ENCODE data around the gene ZNF365.

The ZNF365 gene

DNA sequence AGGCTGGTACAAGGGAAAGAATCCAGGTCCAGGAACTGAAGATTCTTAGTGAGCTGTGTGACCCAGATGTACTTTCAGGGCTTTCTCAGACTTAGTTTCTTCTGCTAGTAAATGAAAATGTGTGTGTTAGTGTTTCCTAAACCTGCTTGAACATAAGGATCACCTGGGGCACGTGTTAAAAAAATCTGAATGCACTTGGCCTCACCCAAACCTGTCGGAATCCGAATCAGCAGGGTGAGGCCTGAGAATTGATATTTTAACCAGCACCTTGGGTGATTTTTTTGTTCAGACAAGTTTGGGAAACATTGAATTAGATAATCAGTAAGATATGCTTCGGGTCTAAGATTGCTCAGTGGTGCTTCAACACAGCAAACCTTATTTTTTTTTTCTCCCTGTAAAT is 59.7 kb downstream of the ZNF365 start:
- TF ChIP-seq EZH2 (IDR thresholded peaks at IDR 0.05; ENCODE audit: borderline replicate concordance, low read depth, low read length, severe bottlenecking): no peak
- TF ChIP-seq, protein P1, sequence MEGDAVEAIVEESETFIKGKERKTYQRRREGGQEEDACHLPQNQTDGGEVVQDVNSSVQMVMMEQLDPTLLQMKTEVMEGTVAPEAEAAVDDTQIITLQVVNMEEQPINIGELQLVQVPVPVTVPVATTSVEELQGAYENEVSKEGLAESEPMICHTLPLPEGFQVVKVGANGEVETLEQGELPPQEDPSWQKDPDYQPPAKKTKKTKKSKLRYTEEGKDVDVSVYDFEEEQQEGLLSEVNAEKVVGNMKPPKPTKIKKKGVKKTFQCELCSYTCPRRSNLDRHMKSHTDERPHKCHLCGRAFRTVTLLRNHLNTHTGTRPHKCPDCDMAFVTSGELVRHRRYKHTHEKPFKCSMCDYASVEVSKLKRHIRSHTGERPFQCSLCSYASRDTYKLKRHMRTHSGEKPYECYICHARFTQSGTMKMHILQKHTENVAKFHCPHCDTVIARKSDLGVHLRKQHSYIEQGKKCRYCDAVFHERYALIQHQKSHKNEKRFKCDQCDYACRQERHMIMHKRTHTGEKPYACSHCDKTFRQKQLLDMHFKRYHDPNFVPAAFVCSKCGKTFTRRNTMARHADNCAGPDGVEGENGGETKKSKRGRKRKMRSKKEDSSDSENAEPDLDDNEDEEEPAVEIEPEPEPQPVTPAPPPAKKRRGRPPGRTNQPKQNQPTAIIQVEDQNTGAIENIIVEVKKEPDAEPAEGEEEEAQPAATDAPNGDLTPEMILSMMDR (IDR thresholded peaks at IDR 0.05; ENCODE audit: borderline replicate concordance, extremely low read depth, low read length, poor library complexity, severe bottlenecking): no peak
- H3K36me3 ChIP-seq (ENCODE audit: insufficient read depth, low read length): no peaks in the 10 kb centered on the region
- no peak overlapping the region for H3K4me2 ChIP-seq (ENCODE audit: insufficient read depth, low read length)
- H2AFZ ChIP-seq (ENCODE audit: low read depth, low read length): no peak overlapping the region
- ATAC-seq (ENCODE audit: insufficient read depth, low read depth) (no peak), DNase-seq (no peak)
- H3K27me3 ChIP-seq (ENCODE audit: insufficient read depth, low read length, poor library complexity): no peaks in the 10 kb centered on the region
- H3K4me1 ChIP-seq (ENCODE audit: insufficient read depth, low read length): no peaks in the 10 kb centered on the region
- no peaks in the 10 kb centered on the region for H3K79me2 ChIP-seq (ENCODE audit: insufficient read depth, low read length)
- no peaks in the 10 kb centered on the region for H4K20me1 ChIP-seq (ENCODE audit: insufficient read depth, low read length)
- no peaks in the 10 kb centered on the region for H3K9me3 ChIP-seq (ENCODE audit: insufficient read depth, low read length, severe bottlenecking)
- H3K9ac ChIP-seq (ENCODE audit: low read depth, low read length): no peak overlapping the region
- H3K27ac ChIP-seq (ENCODE audit: low read length): no peak overlapping the region
- no peak overlapping the region for H3K4me3 ChIP-seq (ENCODE audit: low read depth in 1 of 2, low read length in 2 of 2)

DNA sequence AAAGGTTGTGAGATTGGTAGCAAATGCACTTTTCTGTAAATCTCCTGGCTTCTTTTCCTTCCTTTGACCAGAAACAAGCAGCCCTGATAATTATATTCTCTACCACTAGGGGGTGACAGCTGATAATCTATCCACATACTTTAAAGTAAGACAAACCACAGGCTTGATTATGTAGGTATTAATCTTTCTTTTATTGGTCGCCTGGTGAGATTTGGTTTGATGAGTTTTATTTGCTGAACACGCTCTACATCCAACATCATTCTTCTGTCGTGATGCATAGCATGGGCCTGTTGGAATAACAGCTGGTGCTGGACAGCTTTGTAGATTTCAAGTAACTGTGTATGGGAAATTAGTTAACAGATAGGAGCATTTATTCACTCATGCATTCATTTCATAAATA is 63.5 kb downstream of the ZNF365 start:
- Histone ChIP-seq H3K27me3 (ENCODE audit: insufficient read depth, low read length, poor library complexity) (no peaks in the 10 kb centered on the region), H4K20me1 (ENCODE audit: insufficient read depth, low read length) (no peaks in the 10 kb centered on the region), H3K36me3 (ENCODE audit: insufficient read depth, low read length) (no peaks in the 10 kb centered on the region), H3K79me2 (ENCODE audit: insufficient read depth, low read length) (no peaks in the 10 kb centered on the region), H3K4me3 (ENCODE audit: low read depth in 1 of 2, low read length in 2 of 2) (no peak overlapping the region), H3K4me2 (ENCODE audit: insufficient read depth, low read length) (no peak overlapping the region), H3K27ac (ENCODE audit: low read length) (no peak overlapping the region), H2AFZ (ENCODE audit: low read depth, low read length) (no peak overlapping the region), H3K4me1 (ENCODE audit: insufficient read depth, low read length) (no peaks in the 10 kb centered on the region), H3K9ac (ENCODE audit: low read depth, low read length) (no peak overlapping the region), H3K9me3 (ENCODE audit: insufficient read depth, low read length, severe bottlenecking) (no peaks in the 10 kb centered on the region)
- peak; percentile 77 for ATAC-seq (ENCODE audit: insufficient read depth, low read depth)
- no peak for TF ChIP-seq EZH2 (IDR thresholded peaks at IDR 0.05; ENCODE audit: borderline replicate concordance, low read depth, low read length, severe bottlenecking)
- TF ChIP-seq, protein P1 (IDR thresholded peaks at IDR 0.05; ENCODE audit: borderline replicate concordance, extremely low read depth, low read length, poor library complexity, severe bottlenecking): peak; percentile 83
- peak; percentile 14 for DNase-seq

DNA sequence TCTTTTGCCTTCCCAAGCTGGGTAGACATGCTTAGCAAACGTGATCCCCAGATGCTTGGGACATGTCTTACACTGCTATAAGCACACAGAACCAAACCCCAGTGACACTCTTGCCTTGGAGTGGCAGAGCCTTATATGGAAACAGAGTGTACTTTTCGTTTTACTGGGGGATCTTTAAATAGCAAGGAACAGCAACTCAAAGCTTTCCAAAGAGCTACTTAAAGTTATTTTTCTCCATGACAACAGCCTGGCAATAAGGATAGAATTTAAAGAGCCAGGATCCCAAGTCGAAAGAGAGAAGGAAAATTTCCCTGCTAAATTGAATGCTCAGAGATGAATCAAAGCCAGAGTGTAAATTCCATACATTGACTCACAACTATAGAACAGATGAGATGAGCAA is 67.8 kb downstream of the ZNF365 start:
- no peaks in the 10 kb centered on the region for H3K36me3 ChIP-seq (ENCODE audit: insufficient read depth, low read length)
- no peaks in the 10 kb centered on the region for H3K4me1 ChIP-seq (ENCODE audit: insufficient read depth, low read length)
- DNase-seq (no peak), ATAC-seq (ENCODE audit: insufficient read depth, low read depth) (no peak)
- no peak overlapping the region for H3K4me3 ChIP-seq (ENCODE audit: low read depth in 1 of 2, low read length in 2 of 2)
- no peaks in the 10 kb centered on the region for H4K20me1 ChIP-seq (ENCODE audit: insufficient read depth, low read length)
- H3K27me3 ChIP-seq (ENCODE audit: insufficient read depth, low read length, poor library complexity): no peaks in the 10 kb centered on the region
- no peak overlapping the region for H3K27ac ChIP-seq (ENCODE audit: low read length)
- H3K9me3 ChIP-seq (ENCODE audit: insufficient read depth, low read length, severe bottlenecking): no peaks in the 10 kb centered on the region
- H3K4me2 ChIP-seq (ENCODE audit: insufficient read depth, low read length): no peak overlapping the region
- no peak for TF ChIP-seq EZH2 (IDR thresholded peaks at IDR 0.05; ENCODE audit: borderline replicate concordance, low read depth, low read length, severe bottlenecking)
- TF ChIP-seq, protein P1 (IDR thresholded peaks at IDR 0.05; ENCODE audit: borderline replicate concordance, extremely low read depth, low read length, poor library complexity, severe bottlenecking): no peak
- no peak overlapping the region for H3K9ac ChIP-seq (ENCODE audit: low read depth, low read length)
- H2AFZ ChIP-seq (ENCODE audit: low read depth, low read length): no peak overlapping the region
- no peaks in the 10 kb centered on the region for H3K79me2 ChIP-seq (ENCODE audit: insufficient read depth, low read length)

All from DND-41 (cell line).